Keratinocyte (primary cell): ENCODE results near the gene PLS3. TPM values are rescaled to one million over a fixed set of nuclear protein-coding genes. Genes with fewer than 3 reads are reported as not detected.

ENCODE experiments used
- DNase-seq: peaks from one replicate; pipeline ENCODE4 v3.0.0-alpha.2; 2011; ENCODE audit warnings: low read depth, missing footprints, low spot score
- FAIRE-seq: peaks from 2 replicates; lab custom pipeline; 2011; peaks lifted over from hg19 to GRCh38; lab: Jason Lieb, UNC
- H2AFZ ChIP-seq: 2 replicates; pipeline ENCODE4 v1.6.0; 2012; ENCODE audit warnings: low read length, control low read depth, inconsistent platforms; ENCODE audit not compliant: control insufficient read depth
- H3K27ac ChIP-seq: 2 replicates; pipeline ENCODE4 v1.5.1; 2011; ENCODE audit warnings: low read length; ENCODE audit not compliant: control insufficient read depth, insufficient read depth
- H3K27me3 ChIP-seq: 3 replicates; pipeline ENCODE4 v1.6.0; 2011; ENCODE audit warnings: low read length; ENCODE audit not compliant: control insufficient read depth, insufficient read depth; ENCODE audit errors: extremely low read depth
- H3K36me3 ChIP-seq, 2 experiments: 2 replicates in 1 of 2; 3 replicates in 1 of 2; pipeline ENCODE4 v1.5.1; 2011; ENCODE audit warnings: low read length in 2 of 2, mild to moderate bottlenecking in 1 of 2; ENCODE audit not compliant: control insufficient read depth in 2 of 2, insufficient read depth in 2 of 2; ENCODE audit errors: extremely low read depth in 1 of 2
- H3K4me1 ChIP-seq: 3 replicates; pipeline ENCODE4 v1.5.1; 2011; ENCODE audit warnings: low read length; ENCODE audit not compliant: control insufficient read depth, insufficient read depth; ENCODE audit errors: extremely low read depth
- H3K4me2 ChIP-seq: 3 replicates; pipeline ENCODE4 v1.6.0; 2011; ENCODE audit warnings: low read depth, low read length; ENCODE audit not compliant: control insufficient read depth, insufficient read depth; ENCODE audit errors: extremely low read depth
- H3K4me3 ChIP-seq, 3 experiments: fragments of 200-600 bp in 1 of 3; sonication (generic) in 1 of 3; 2 replicates in 2 of 3; 3 replicates in 1 of 3; pipeline ENCODE4 v1.5.1; 2011 to 2016; ENCODE audit warnings: low read length in 3 of 3, mild to moderate bottlenecking in 3 of 3, control low read depth in 2 of 3, inconsistent platforms in 1 of 3, low read depth in 1 of 3, mixed read lengths in 1 of 3, mixed run types in 1 of 3, moderate library complexity in 1 of 3; ENCODE audit not compliant: control insufficient read depth in 2 of 3, insufficient read depth in 2 of 3; ENCODE audit errors: extremely low read depth in 1 of 3
- H3K79me2 ChIP-seq: 2 replicates; pipeline ENCODE4 v1.6.0; 2012; ENCODE audit warnings: low read length; ENCODE audit not compliant: control insufficient read depth, insufficient read depth
- H3K9ac ChIP-seq: 3 replicates; pipeline ENCODE4 v1.6.0; 2011; ENCODE audit warnings: low read length; ENCODE audit not compliant: control insufficient read depth, insufficient read depth; ENCODE audit errors: extremely low read depth
- H3K9me1 ChIP-seq: 3 replicates; pipeline ENCODE4 v1.6.0; 2011; ENCODE audit warnings: low read length; ENCODE audit not compliant: control insufficient read depth, insufficient read depth; ENCODE audit errors: extremely low read depth
- H3K9me3 ChIP-seq: 2 replicates; pipeline ENCODE4 v1.5.1; 2012; ENCODE audit warnings: low read depth, low read length; ENCODE audit not compliant: control insufficient read depth
- H4K20me1 ChIP-seq: 3 replicates; pipeline ENCODE4 v1.6.0; 2011; ENCODE audit warnings: low read length; ENCODE audit not compliant: control insufficient read depth, insufficient read depth; ENCODE audit errors: extremely low read depth
- EZH2 ChIP-seq: IDR thresholded peaks from one replicate; pipeline ENCODE4 v1.6.1; 2012; ENCODE audit warnings: inconsistent platforms, mild to moderate bottlenecking, low read length, moderate library complexity
- dilution Hi-C: fragments of 300-500 bp; cut with MboI; formaldehyde crosslinking; loops from one replicate; pipeline ENCODE4 v1.7.0; 2020; ENCODE audit warnings: low sequenced_read_pairs; ENCODE audit not compliant: extremely low pct_ligation_motif_present
- polyA plus RNA-seq, 5 experiments: library from polyadenylated mRNA; depleted of rRNA in 3 of 5; stranded (reverse) in 3 of 5; stranded (forward) in 1 of 5; unstranded in 1 of 5; fragments of >200 nt; gene quantifications; 1 replicate in 1 of 5; 2 replicates in 3 of 5; 3 replicates in 1 of 5; pipeline versions ENCODE4 v1.2.1 to v1.2.3, GENCODE V29; 2011 to 2012; ENCODE audit warnings: missing spikeins in 2 of 5, low read depth in 1 of 5, low replicate concordance in 1 of 5
- TF ChIP-seq, protein P1 (sequence below), 3 experiments: IDR thresholded peaks in 1 of 3; conservative IDR thresholded peaks in 1 of 3; optimal IDR thresholded peaks in 1 of 3; 2 replicates in 2 of 3; 3 replicates in 1 of 3; pipeline versions ENCODE3 to v1.5.1; 2011; ENCODE audit warnings: low read length in 3 of 3, mild to moderate bottlenecking in 3 of 3, moderate library complexity in 2 of 3, control low read depth in 1 of 3, inconsistent platforms in 1 of 3; ENCODE audit not compliant: insufficient read depth in 2 of 3; ENCODE audit errors: extremely low read depth in 1 of 3

The PLS3 gene
- polyA plus RNA-seq, 1 donor (not counting 4 experiments of a cell fraction or from before 2014, with no cell fraction given), result 457 TPM

DNA sequence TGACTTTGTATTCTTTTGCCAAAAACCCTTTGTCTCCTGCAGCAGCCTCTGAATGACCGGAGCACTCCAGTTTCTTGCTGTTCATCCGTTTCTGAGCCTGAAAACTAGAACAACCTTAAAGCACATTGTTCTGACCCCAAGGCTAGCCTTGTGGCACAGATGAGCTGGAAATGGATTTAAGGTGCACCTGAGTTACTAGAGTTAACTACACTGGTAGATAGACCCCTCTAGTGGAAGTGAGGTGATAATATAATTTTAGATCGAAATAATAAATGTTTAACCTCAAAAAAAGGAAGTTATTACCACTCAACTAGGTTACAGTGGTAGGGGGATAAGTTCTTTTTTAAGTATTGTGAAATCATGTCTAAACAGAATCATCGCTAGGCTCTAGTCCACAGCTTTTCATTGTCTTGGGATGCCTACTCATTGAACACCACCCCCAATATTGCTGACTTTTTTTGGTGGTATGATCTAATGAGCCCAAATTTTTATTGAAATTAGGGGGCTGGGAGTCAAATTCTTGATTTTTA, 2.7 kb downstream of the PLS3 start:
- Histone ChIP-seq H3K79me2 (peaks cover 64% of the 10 kb centered on the region), H3K9me1 (no peaks in the 10 kb centered on the region), H4K20me1 (no peaks in the 10 kb centered on the region), H3K4me2 (peak overlapping the region; percentile 76), H2AFZ (no peak overlapping the region), H3K9ac (no peak overlapping the region), H3K4me3 (peak overlapping the region in 1 of 3 experiments; percentile 5), H3K27ac (peak overlapping the region; percentile 17), H3K36me3 (no peaks in the 10 kb centered on the region), H3K4me1 (peaks cover 20% of the 10 kb centered on the region), H3K9me3 (no peaks in the 10 kb centered on the region), H3K27me3 (peaks cover 21% of the 10 kb centered on the region)
- FAIRE-seq (no peak), DNase-seq (no peak)
- no peak for TF ChIP-seq EZH2
- TF ChIP-seq, protein P1, sequence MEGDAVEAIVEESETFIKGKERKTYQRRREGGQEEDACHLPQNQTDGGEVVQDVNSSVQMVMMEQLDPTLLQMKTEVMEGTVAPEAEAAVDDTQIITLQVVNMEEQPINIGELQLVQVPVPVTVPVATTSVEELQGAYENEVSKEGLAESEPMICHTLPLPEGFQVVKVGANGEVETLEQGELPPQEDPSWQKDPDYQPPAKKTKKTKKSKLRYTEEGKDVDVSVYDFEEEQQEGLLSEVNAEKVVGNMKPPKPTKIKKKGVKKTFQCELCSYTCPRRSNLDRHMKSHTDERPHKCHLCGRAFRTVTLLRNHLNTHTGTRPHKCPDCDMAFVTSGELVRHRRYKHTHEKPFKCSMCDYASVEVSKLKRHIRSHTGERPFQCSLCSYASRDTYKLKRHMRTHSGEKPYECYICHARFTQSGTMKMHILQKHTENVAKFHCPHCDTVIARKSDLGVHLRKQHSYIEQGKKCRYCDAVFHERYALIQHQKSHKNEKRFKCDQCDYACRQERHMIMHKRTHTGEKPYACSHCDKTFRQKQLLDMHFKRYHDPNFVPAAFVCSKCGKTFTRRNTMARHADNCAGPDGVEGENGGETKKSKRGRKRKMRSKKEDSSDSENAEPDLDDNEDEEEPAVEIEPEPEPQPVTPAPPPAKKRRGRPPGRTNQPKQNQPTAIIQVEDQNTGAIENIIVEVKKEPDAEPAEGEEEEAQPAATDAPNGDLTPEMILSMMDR (optimal IDR thresholded peaks at IDR 0.05 in 1 of 3, IDR thresholded peaks at IDR 0.05 in 1 of 3, conservative IDR thresholded peaks at IDR 0.05 in 1 of 3; ENCODE audit: extremely low read depth in 1 of 3, insufficient read depth in 2 of 3, low read length in 3 of 3), result no peak
- dilution Hi-C loops, result no loop called here

GRCh38 chrX:115564243-115564642, 3.3 kb downstream of the PLS3 start:
- Histone ChIP-seq H3K9me3 (no peaks in the 10 kb centered on the region), H3K9ac (no peak overlapping the region), H3K36me3 (no peaks in the 10 kb centered on the region), H3K27me3 (peaks cover 21% of the 10 kb centered on the region), H3K4me2 (peak overlapping the region; percentile 76), H3K4me1 (peaks cover 20% of the 10 kb centered on the region), H3K79me2 (peaks cover 68% of the 10 kb centered on the region), H3K9me1 (no peaks in the 10 kb centered on the region), H2AFZ (no peak overlapping the region), H3K27ac (peak overlapping the region; percentile 36), H4K20me1 (no peaks in the 10 kb centered on the region), H3K4me3 (peak overlapping the region in 1 of 3 experiments; percentile 24)
- TF ChIP-seq, protein P1 (optimal IDR thresholded peaks at IDR 0.05 in 1 of 3, IDR thresholded peaks at IDR 0.05 in 1 of 3, conservative IDR thresholded peaks at IDR 0.05 in 1 of 3; ENCODE audit: extremely low read depth in 1 of 3, insufficient read depth in 2 of 3, low read length in 3 of 3), result no peak
- TF ChIP-seq EZH2, result no peak
- dilution Hi-C loops, result no loop called here
- FAIRE-seq (no peak), DNase-seq (no peak)
